ENCODE data around the gene GALNTL6. TPM values are rescaled to one million over a fixed set of nuclear protein-coding genes. Genes with fewer than 3 reads are reported as not detected.
"Not testable (repeated sequence)": the region's sequence is repeated elsewhere in the genome, so short reads cannot be mapped to it uniquely, and the experiment has no call there.

The GALNTL6 gene
- total RNA-seq, 1 experiment from 2014 or later: not detected

GRCh38 chr4:172412851-172413580, 599.8 kb downstream of the GALNTL6 start:
- H3K9me3 ChIP-seq (ENCODE audit: control insufficient read depth in 1 of 2, insufficient read depth in 1 of 2, low read depth in 1 of 2, low read length in 2 of 2): no peaks in the 10 kb centered on the region
- H3K27me3 ChIP-seq (ENCODE audit: insufficient read depth, low read length): no peaks in the 10 kb centered on the region
- no peak for ATAC-seq
- no TSS peak for BruUV-seq (replicated peaks)
- H4K20me1 ChIP-seq (ENCODE audit: insufficient read depth): no peaks in the 10 kb centered on the region
- no peak overlapping the region for H2AFZ ChIP-seq (ENCODE audit: low read depth, low read length, poor library complexity, severe bottlenecking)
- H3K9ac ChIP-seq (ENCODE audit: low read length): no peak overlapping the region
- no peaks in the 10 kb centered on the region for H3K36me3 ChIP-seq (ENCODE audit: control insufficient read depth in 1 of 2, insufficient read depth in 2 of 2, low read length in 2 of 2)
- POLR2A ChIA-PET: no interaction called here
- no peak overlapping the region for H3K27ac ChIP-seq (ENCODE audit: low read depth, low read length)
- intact Hi-C loops (cut with micrococcal nuclease): no loop called here
- no peak for DNase-seq (ENCODE audit: low read depth, low spot score)
- H3K4me1 ChIP-seq (ENCODE audit: control insufficient read depth in 1 of 2, insufficient read depth in 2 of 2, low read length in 2 of 2): no peaks in the 10 kb centered on the region
- RAD21 ChIA-PET (ENCODE audit: low non-redundant PET in 1 of 2, low total read pairs in 2 of 2, uncharacterized antibody in 2 of 2, unreplicated experiment in 2 of 2): no interaction called here
- CTCF ChIA-PET: no interaction called here
- no peaks in the 10 kb centered on the region for H3K79me2 ChIP-seq (ENCODE audit: insufficient read depth, low read length)
- no peaks in the 10 kb centered on the region for H3K9me2 ChIP-seq (ENCODE audit: insufficient read depth)
- H3K4me3 ChIP-seq (replicated peaks in 1 of 2; ENCODE audit: low read depth in 1 of 2, low read length in 2 of 2): no peak overlapping the region
- TF ChIP-seq TCF7L2 (IDR thresholded peaks at IDR 0.05; ENCODE audit: borderline replicate concordance, extremely low read depth, insufficient read depth, insufficient read length): no peak
- TF ChIP-seq JUND (IDR thresholded peaks at IDR 0.05): no peak
- TF ChIP-seq SIN3A (IDR thresholded peaks at IDR 0.05; ENCODE audit: low read depth): no peak
- no peak for TF ChIP-seq REST (IDR thresholded peaks at IDR 0.05; ENCODE audit: low read depth)
- TF ChIP-seq POLR2AphosphoS5 (IDR thresholded peaks at IDR 0.05; ENCODE audit: low read depth, low read length): no peak
- TF ChIP-seq RAD21 (IDR thresholded peaks at IDR 0.05; ENCODE audit: low read depth): no peak
- no peak for TF ChIP-seq CTCF (IDR thresholded peaks at IDR 0.05 in 2 of 3, conservative IDR thresholded peaks at IDR 0.05 in 1 of 3; ENCODE audit: borderline replicate concordance in 1 of 3, insufficient read depth in 1 of 3, low read depth in 2 of 3, low read length in 2 of 3)
- TF ChIP-seq SP1 (IDR thresholded peaks at IDR 0.05; ENCODE audit: low read depth): no peak
- TF ChIP-seq CBX3 (IDR thresholded peaks at IDR 0.05; ENCODE audit: low read depth): no peak
- TF ChIP-seq ATF3 (IDR thresholded peaks at IDR 0.05): no peak
- no peak for TF ChIP-seq ZFX (IDR thresholded peaks at IDR 0.05)
- no peak for TF ChIP-seq ZNF274 (IDR thresholded peaks at IDR 0.05; ENCODE audit: low read depth, low read length)
- TF ChIP-seq ELF1 (IDR thresholded peaks at IDR 0.05; ENCODE audit: borderline replicate concordance, low read depth): no peak
- TF ChIP-seq EGR1 (IDR thresholded peaks at IDR 0.05; ENCODE audit: low read depth): no peak
- TF ChIP-seq EZH2 (IDR thresholded peaks at IDR 0.05): no peak
- no peak for TF ChIP-seq POLR2A (IDR thresholded peaks at IDR 0.05; ENCODE audit: borderline replicate concordance, extremely low read depth, insufficient read depth, insufficient read length)
- H3K4me2 ChIP-seq (ENCODE audit: low read length): no peak overlapping the region

- CTCF ChIA-PET; H4K20me1 ChIP-seq (ENCODE audit: insufficient read depth); POLR2A ChIA-PET; H3K9me2 ChIP-seq (ENCODE audit: insufficient read depth); H3K9me3 ChIP-seq (ENCODE audit: control insufficient read depth in 1 of 2, insufficient read depth in 1 of 2, low read depth in 1 of 2, low read length in 2 of 2); H3K4me1 ChIP-seq (ENCODE audit: control insufficient read depth in 1 of 2, insufficient read depth in 2 of 2, low read length in 2 of 2); H3K36me3 ChIP-seq (ENCODE audit: control insufficient read depth in 1 of 2, insufficient read depth in 2 of 2, low read length in 2 of 2); H3K27me3 ChIP-seq (ENCODE audit: insufficient read depth, low read length); H3K4me2 ChIP-seq (ENCODE audit: low read length); DNase-seq (ENCODE audit: low read depth, low spot score); intact Hi-C loops (cut with micrococcal nuclease); H3K4me3 ChIP-seq (replicated peaks in 1 of 2; ENCODE audit: low read depth in 1 of 2, low read length in 2 of 2); H3K9ac ChIP-seq (ENCODE audit: low read length); H3K27ac ChIP-seq (ENCODE audit: low read depth, low read length); H3K79me2 ChIP-seq (ENCODE audit: insufficient read depth, low read length); H2AFZ ChIP-seq (ENCODE audit: low read depth, low read length, poor library complexity, severe bottlenecking); ATAC-seq; RAD21 ChIA-PET (ENCODE audit: low non-redundant PET in 1 of 2, low total read pairs in 2 of 2, uncharacterized antibody in 2 of 2, unreplicated experiment in 2 of 2); BruUV-seq (replicated peaks): not testable (repeated sequence)
These were observed 615.8 kb downstream of the GALNTL6 start for GRCh38 chr4:172428979-172429378.
